Left renal cortex interstitium (tissue), 4 donors: ENCODE results near the gene CUL7. TPM values are rescaled to one million over a fixed set of nuclear protein-coding genes. Genes with fewer than 3 reads are reported as not detected.
"Not testable (repeated sequence)": the region's sequence is repeated elsewhere in the genome, so short reads cannot be mapped to it uniquely, and the experiment has no call there.

Experiments
- DNase-seq, 4 donors: peaks; one replicate each; pipeline ENCODE4 v3.0.0-alpha.2; 2013; ENCODE audit warnings: low read depth in 4 of 4, low spot score in 2 of 4, missing footprints in 1 of 4
- polyA plus RNA-seq, 4 donors: library from polyadenylated mRNA; unstranded; fragments of 120-200 nt; gene quantifications; one replicate each; pipeline ENCODE4 v1.2.1, GENCODE V29; 2013; ENCODE audit not compliant: insufficient read length in 4 of 4

CUL7 gene
- 10 to 100 TPM; 46.0 to 63.7 (median 52.2) TPM for polyA plus RNA-seq

DNA sequence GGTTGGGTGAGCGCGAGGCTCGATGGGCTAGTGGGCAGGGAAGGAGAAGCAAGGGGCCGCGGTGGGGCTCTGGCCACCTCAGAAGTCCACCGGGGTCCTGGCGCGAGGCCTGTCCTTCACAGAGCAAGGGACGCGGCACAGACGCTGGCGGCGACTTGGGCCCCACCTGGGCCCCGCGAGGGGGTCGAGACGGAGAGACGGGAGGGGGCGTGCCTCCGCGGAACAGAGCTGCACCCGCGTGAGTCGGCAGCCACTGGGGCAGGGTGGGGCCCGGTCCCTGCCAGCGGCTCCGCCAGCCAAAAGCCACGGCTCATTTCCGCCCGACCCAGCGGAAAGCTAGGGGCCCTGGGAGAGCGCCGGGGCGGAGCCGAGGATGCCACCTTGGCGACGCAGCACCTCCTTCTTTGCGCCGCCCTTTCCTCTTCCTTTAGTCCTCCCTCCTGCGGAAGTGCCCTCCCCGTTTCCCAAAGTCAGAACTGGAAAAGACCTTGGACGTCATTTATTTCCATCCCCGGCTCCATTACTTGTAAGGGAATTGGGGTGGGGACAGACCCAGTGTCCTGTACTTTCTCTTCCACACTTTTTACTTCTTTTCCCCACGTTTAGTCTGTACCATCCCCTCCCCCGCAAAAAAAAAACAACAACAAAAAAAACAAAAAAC lies at the start of gene CUL7:
CUL7 (minus strand) TSS at position 307 of the 661 bp plus-strand sequence. CDS start 1,063 bp downstream, outside the sequence.
- DNase-seq: peak; percentile 69 to 90 (median 82)

DNA sequence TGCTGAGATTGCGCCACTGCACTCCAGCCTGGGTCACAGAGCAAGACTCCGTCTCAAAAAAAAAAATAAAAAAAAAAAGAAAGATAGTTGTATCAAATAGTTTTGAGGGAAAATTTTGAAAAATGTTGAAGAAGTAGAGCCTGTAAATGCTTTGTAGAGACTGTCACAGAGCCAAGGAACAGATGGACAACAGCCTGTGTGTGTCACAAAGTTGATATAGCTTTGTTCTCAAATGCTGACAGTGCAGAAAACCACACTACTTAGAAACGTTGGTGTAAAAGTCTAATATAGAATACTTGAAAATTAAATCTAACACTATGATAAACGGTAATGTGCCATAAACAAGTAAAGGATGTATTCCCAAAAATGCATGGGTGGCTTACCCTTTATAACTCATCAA lies 47.8 kb upstream of the CUL7 start:
- DNase-seq: no peak

DNA sequence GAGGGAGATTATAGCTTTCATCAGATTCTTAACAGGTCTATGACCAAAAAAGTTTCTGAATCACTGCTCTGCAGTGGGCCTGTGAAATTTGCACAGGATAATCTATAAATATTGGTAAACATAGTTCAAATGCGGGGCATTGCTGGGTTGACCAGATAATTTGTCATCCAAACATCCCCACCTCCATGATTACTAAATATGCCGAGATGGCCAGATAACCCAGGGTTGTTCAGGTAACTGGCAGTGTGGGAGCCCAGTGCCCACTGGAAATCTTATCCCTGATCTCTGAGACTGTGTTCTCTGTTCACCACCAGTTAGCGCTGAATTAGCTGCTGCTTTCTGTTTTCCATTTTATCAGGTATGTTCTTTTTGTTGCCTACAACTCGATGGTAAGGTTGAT lies 43.9 kb upstream of the CUL7 start:
- DNase-seq: no peak

GRCh38 chr6:43097098-43097489 lies 43.4 kb upstream of the CUL7 start:
- DNase-seq: no peak

GRCh38 chr6:43096451-43097097 lies 42.9 kb upstream of the CUL7 start:
- no peak for DNase-seq

- DNase-seq: no peak
Observed at GRCh38 chr6:43095939-43096338, 42.3 kb upstream of the CUL7 start.

- DNase-seq: no peak
Observed at GRCh38 chr6:43093436-43094289, 40.0 kb upstream of the CUL7 start.

DNA sequence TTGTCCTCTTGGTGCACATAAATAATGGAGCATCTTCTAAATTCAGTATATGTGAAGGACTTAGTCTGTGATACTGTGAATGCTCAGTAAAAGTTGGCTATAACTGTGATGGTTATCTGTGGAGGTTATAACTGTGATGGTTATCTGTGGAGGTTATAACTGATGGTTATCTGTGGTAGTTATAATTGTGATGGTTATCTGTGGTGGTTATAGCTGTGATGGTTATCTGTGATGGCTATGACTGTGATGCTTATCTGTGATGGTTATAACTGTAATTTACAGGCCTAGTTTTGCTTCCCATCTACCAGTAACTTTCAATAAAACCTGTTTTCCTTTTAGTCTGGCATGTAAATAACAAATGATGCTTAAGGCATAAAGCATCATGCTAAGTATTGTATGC lies 39.0 kb upstream of the CUL7 start:
- no peak for DNase-seq

DNA sequence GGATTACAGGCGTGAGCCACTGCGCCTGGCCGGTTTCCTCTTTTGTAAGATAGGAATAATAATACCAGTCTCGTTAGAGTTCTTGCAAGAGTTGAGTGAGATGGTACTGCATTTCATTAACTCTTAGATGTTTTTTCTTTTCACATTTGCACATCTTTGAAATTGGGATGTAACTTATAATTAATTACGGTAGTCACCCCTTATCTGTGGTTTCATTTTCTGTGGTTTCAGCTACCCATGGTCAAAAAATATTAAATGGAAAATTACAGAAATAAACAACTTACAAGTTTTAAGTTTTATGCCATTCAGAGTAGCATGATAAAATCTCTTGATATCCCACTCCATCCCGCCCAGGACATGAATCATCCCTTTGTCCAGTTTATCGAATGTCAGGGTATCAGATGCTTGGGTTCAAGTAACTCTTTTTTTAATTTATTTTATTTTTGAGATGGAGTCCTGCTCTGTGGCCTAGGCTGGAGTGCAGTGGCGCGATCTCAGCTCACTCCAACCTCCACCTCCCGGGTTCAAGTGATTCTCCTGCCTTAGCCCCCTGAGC lies 37.9 kb upstream of the CUL7 start:
- no peak for DNase-seq

GRCh38 chr6:43091020-43091419 lies 37.4 kb upstream of the CUL7 start:
- DNase-seq: no peak

DNA sequence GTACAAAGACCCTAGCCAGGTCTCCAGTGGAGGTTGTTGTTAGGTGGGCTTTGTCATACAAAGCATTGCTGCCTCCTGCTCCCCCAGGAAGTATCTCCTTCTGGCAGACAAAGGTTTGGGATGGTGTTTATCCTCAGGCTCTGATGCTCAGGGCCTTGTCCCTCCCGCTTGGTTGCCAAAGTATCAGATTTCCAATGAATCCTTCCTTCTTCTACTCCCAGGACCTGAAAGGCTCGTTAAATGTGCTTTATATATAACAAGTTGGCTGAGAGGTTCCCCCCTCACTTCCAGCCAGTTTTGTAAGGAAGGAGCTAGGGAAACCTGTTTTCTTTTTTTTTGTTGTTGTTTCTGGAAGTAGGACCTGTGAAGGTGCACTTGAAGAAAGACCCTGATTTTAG lies 36.9 kb upstream of the CUL7 start:
- no peak for DNase-seq

GRCh38 chr6:43089874-43090558 lies 36.4 kb upstream of the CUL7 start:
- DNase-seq: no peak

GRCh38 chr6:43089467-43089866 lies 35.8 kb upstream of the CUL7 start:
- no peak for DNase-seq

- no peak for DNase-seq
Observed at GRCh38 chr6:43088654-43089056, 35.0 kb upstream of the CUL7 start.

- no peak for DNase-seq
Observed at GRCh38 chr6:43086022-43086658, 32.5 kb upstream of the CUL7 start.

DNA sequence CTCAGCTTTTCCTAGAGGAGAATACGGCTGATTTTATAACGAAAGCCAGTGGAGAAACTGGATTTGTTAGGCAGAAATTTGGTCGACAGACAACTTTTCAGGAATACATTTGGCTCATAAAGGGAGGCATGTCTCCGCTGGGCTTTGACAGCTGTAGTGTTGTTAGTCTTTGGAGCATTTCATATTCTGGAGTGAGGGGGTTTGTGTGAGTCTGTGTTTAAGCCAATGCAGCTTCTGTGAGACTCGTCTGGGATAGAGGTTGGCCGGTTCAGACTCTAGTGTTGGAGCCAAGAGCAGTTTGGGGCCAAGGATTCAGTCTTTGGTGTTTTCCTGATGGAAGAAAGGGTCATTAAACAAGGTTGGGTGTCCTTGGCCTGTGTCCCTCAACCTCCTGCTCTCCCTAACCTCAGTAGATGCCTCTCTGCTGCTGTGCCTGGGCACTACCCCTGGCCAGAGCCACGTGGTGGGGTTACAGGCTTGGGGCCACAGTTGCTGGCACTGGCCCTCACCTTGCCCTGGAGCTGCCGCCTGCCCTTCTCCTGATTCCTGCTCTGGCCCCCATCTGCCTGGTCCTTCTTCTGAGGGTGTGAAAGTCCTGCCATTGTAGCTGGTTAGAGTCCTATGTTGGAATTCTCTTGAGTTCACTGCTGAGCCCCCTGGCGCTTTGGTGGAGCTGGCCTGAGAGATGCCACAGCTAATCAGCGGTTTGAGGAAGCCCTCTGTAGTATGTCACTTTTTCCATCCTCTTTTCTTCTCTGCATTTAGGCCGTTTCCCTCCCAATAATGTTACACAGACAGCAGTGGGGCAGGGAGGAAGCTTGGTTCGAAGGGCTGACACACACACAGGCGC lies 29.4 kb upstream of the CUL7 start:
- no peak for DNase-seq

GRCh38 chr6:43081922-43082321 lies 28.3 kb upstream of the CUL7 start:
- DNase-seq: not testable (repeated sequence)

GRCh38 chr6:43081043-43081442 lies 27.4 kb upstream of the CUL7 start:
- DNase-seq: no peak

GRCh38 chr6:43078691-43079090 lies 25.0 kb upstream of the CUL7 start:
- no peak for DNase-seq
